Measurements from ENCODE around the gene TBPL1. TPM values are rescaled to one million over a fixed set of nuclear protein-coding genes. Genes with fewer than 3 reads are reported as not detected.

The TBPL1 gene
- total RNA-seq, 1 donor from 2014 or later: 18.9 TPM

GRCh38 chr6:134005800-134006199 is 52.8 kb downstream of the TBPL1 start:
- no peak for DNase-seq (ENCODE audit: low read depth, low spot score)

DNA sequence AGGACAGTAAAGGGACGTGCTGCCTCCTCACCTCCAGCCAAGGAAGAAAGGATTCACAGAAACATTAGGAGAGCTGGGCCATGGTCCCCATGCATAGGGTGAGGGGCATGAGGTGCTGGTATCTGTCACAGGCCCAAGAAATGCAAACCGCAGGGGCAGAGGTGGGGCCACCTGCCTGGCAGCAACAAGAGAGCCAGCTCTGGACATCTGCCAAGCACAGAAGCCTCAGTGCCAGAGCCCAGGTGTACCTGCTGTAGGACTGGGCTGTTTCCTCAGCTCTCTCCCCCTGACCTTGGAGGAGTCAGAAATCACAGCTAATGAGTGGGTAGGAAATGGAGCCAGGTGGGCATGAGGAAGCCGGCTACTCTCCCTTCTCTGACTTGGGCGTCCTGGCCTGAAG is 54.1 kb downstream of the TBPL1 start:
- no peak for DNase-seq (ENCODE audit: low read depth, low spot score)

DNA sequence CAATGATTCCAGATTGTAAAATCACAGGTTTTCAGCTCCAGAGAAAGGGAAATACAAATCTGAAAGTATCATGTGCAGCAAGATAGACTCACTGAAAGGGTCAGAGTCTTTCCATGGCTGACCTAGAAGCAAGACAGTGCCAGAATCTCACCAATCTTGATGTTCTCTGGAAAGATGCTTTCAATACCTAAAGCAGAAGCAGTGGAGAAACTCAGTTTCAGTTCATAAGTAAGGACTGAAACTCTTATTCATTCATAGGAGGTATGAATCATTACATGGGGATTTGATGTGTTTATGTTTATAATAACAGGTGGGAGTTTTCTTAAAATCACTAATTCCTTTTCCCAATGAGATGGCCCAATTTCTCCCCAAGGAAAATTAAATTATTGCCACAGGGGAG is 56.9 kb downstream of the TBPL1 start:
- no peak for DNase-seq (ENCODE audit: low read depth, low spot score)

DNA sequence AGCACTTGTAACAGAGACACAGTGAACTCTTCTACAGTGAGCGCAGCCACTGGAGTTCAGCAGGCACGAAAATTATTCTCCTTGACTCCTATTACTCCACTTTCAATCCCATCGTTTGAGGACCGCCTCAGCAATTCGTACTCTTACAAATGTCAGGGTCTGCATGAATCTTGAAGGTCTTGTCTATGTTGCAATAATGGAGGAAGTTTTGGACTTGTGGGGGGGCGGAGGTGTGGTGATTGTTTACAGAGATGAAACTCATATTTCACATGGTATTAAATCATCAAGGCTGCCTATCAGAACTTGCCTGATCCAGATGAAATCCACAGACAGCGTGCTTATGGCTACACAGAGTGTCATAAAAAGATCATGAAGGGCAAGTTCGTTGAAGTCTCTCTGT is 57.4 kb downstream of the TBPL1 start:
- no peak for DNase-seq (ENCODE audit: low read depth, low spot score)

GRCh38 chr6:134010974-134011373 is 58.0 kb downstream of the TBPL1 start:
- no peak for DNase-seq (ENCODE audit: low read depth, low spot score)

GRCh38 chr6:134014588-134015137 is 61.6 kb downstream of the TBPL1 start:
- no peak for DNase-seq (ENCODE audit: low read depth, low spot score)

DNA sequence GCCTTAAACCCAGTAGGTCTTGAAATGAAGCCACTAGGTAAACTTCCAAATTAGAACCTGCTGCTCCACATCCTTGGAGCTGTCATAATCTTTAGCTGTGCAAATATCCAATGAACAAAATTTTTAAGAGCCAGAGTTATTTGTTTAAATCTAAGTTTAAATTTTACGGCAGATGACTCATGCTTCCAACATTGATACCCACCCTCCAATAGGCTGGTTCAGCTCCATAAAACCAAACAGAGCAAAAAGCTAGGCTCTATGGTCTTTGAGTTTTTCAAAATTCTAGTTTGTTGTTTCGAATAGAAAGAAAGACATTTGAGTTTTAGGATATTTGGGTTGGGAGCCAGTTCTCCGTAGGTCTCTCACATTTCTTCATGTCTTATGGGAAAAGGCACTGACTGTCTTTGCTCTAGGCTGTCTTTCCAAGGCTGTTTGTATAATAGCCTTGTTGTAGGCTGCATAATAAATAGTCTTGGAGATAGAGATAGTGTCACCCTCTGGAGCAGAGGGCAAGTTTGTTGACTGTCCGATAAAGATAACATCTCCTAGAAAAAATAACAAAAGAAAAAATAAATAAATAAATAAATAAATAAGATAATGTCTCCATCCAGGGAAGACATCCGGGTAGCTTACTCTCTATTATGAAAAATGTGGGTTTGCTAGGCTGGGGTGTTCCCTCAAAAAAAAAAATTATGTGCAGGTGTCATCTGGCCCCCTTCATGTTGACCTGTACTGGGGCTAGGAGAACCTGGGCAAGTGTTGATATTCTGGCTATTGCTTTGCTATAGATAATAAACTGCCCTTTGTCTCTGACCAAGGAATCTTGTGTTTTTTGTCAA is 62.9 kb downstream of the TBPL1 start:
- DNase-seq (ENCODE audit: low read depth, low spot score): no peak

DNA sequence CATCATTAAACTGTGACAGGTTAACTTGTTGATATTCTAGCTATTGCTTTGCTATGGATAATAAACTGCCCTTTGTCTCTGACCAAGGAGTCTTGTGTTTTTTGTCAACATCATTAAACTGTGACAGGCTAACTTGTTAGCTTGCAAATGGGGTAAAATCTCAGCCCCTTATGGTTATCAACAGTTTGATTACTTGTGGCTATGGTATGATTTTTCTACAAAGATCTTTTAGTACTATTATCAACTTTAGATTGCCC is 63.5 kb downstream of the TBPL1 start:
- no peak for DNase-seq (ENCODE audit: low read depth, low spot score)

DNA sequence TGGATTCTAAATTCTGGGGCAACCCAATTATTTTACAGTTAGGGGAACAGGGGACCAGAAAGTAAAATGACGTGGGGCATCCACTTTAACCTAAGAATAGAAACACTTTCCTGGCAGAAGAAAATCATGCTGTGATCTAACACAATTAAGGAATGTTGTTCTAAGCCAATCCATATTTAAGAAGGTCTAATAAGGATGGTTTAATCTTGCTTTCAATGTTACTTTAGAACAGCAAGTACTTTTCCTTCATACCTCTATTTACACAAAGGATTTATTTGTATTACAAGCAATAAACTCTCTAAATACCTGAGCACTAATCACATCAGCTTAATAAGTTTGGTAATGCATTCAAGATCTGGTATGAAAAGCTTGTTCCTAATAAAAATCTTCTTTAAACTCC is 67.0 kb downstream of the TBPL1 start:
- DNase-seq (ENCODE audit: low read depth, low spot score): no peak

- no peak for DNase-seq (ENCODE audit: low read depth, low spot score)
Observed at GRCh38 chr6:134020543-134020942, 67.5 kb downstream of the TBPL1 start.

GRCh38 chr6:134020968-134021367 is 67.9 kb downstream of the TBPL1 start:
- DNase-seq (ENCODE audit: low read depth, low spot score): no peak

GRCh38 chr6:134021396-134022122 is 68.5 kb downstream of the TBPL1 start:
- DNase-seq (ENCODE audit: low read depth, low spot score): no peak

- DNase-seq (ENCODE audit: low read depth, low spot score): no peak
Observed at GRCh38 chr6:134022650-134023049, 69.6 kb downstream of the TBPL1 start.

DNA sequence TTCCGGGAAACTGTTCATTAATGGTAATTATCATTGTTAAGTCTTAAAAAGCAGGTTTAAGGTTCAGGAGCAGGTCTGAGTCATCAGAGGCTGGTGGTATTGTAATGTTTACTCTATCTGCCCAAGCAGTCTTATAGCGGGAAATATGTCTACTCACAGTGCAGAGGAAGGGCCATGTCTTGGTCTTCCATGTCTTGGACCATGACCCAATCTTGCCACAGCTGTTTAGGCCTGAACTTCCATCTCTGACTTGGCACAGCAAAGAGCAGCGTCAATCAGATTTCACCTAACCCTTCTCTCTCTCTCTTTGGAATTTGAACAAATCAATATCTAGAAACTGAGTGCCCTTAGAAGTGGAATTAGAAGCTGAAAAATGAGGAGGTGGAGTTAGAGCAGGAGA is 73.6 kb downstream of the TBPL1 start:
- no peak for DNase-seq (ENCODE audit: low read depth, low spot score)

GRCh38 chr6:134028438-134028837 is 75.4 kb downstream of the TBPL1 start:
- DNase-seq (ENCODE audit: low read depth, low spot score): no peak

DNA sequence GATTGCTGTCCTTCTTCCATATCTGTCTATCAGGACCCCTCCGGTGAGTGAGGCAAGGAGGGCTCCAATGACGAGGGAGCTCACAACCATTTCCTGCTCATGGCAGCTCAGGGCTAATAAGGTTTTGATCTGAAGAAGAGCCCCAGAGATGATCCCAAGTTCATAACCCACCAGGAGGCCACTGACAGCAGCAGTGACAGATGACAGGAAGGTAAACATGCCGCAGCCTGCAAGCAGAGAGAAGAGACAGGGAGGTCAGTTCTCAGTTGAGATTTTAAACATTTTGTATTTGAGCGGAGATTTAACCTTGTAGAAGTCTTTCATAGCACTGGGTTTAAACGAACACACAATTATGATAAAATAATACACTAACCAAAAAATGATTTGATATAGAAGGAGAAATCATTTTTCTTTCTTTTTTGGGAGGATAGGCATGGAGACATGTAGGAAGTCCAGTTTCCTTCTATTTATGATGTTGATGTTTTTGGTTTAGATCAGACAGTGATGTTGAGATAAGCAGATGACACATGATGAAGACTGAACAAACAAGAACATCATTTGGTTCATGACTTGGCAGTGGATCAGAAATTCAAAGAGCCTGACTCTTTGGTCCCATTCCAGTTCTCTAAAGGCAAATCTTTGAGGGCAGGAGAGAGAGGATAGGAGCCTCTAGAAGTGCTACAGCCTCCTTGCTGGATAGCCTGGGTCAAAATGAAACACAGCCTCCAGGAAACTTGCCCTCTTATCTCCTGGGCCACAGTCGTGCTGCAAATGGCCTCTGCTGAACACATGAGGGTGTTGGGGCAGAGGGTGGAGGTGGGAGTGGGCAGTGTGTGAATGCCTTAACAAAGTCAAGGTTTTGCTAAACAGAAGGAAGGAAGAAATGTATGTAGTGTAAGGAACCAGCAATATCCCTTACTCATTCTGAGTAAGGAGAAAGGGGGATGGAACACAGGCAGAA is 76.8 kb downstream of the TBPL1 start:
- no peak for DNase-seq (ENCODE audit: low read depth, low spot score)

DNA sequence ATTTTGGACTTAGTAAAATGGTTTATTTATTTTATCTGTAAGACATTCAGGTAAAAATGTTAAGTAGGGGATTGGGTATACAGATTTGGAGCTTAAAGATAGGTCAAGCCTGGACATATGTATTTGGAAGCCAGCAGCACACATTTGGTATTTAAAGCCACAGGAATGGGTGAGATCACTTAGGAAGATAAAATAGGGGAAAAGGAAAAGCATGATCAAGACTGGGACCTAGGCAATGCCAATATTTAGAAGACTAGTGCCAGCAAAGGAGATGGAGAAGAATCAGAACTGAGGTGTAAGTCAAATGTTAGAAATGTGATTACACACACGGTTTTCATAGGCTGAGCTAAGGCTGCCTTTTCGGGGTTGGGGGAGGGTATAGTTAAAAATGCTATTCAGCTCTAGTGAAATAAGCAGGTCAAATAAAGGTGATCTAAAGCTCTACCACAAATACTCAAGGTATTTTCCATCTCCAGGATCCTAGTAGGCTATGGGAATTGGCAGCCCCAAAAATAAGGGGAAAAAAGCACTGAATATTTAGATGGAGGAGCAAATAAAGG is 78.8 kb downstream of the TBPL1 start:
- no peak for DNase-seq (ENCODE audit: low read depth, low spot score)

DNA sequence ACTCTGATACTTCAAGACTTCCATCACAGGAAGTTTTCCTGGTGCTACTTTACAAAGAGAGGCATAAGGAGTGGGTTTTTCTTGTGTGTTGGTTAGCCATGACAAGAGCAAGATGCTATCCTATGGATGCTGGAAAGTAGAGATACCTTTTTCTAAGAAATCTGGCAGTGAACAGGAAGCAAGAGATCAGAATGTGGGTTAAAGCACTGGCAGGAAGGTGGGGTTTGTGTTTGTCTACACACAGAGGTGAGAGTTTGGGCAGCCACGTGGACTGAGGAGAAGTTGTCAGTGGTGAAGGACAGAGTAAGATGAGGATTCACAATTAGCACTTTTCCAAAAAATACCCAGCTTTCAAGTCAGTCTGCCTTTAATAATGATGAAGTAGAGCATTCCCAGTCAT is 81.5 kb downstream of the TBPL1 start:
- DNase-seq (ENCODE audit: low read depth, low spot score): no peak

DNA sequence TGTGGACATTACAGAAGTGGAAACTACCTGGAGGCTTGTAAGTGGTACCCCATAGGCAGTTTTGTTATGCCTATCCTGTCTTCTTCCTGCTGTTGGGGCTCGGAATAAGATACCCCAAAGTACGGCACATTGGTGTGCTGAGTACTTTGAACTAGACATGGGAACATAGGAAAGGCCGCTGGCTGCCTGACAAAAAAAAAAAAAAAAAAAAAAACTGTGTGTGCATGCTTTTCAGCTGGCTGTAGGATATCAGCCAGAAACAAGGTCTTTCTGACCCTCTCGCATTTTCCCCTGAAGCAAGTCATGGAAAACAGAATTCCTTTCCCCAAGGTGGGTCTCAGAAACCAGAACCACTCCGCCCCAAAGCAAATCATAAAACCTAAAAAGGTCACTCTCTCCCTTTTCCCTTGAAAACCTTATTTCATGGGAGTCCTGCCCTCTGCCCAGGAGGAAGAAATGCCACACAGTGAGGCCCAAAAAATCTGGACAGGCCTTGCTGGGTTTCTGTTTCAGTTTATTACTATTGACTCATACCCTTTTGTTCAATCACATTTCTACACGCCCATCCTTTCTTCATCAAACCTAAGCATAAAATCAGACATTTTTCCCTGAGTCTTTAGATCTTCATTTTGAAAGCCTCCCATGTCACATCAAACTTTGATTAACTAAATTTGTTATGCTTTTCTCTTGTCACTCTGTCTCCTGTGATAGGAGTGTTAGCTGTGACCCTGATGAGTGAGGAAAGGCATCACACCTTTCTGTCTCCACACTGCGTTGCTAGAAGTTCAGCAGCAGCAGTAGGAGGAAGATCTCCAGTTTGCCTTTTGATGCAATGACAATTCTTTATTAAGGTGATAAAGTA is 82.2 kb downstream of the TBPL1 start:
- DNase-seq (ENCODE audit: low read depth, low spot score): no peak

GRCh38 chr6:134035823-134036296 is 82.8 kb downstream of the TBPL1 start:
- no peak for DNase-seq (ENCODE audit: low read depth, low spot score)

Measured in pulmonary artery endothelial cell (primary cell).